IPS-20b (cell line): ENCODE data around the gene THPO.
A peak's percentile ranks its signal among the peaks of the same experiment; 100 is the strongest.
"Not testable (repeated sequence)": the region's sequence is repeated elsewhere in the genome, so short reads cannot be mapped to it uniquely, and the experiment has no call there.

Source experiments
- H3K27ac ChIP-seq: one replicate; pipeline ENCODE4 v1.5.1; 2013; ENCODE audit warnings: low read length
- H3K27me3 ChIP-seq: 2 replicates; pipeline ENCODE4 v1.6.1; 2013; ENCODE audit warnings: mild to moderate bottlenecking, low read length, inconsistent platforms; ENCODE audit not compliant: insufficient read depth
- H3K36me3 ChIP-seq: 2 replicates; pipeline ENCODE4 v1.6.1; 2013; ENCODE audit warnings: low read depth, mild to moderate bottlenecking, inconsistent platforms, low read length, moderate library complexity; ENCODE audit not compliant: insufficient read depth
- H3K4me1 ChIP-seq: 2 replicates; pipeline ENCODE4 v1.6.1; 2013; ENCODE audit warnings: mild to moderate bottlenecking, control low read depth, inconsistent platforms, low read length, moderate library complexity; ENCODE audit not compliant: insufficient read depth
- H3K4me3 ChIP-seq: 2 replicates; pipeline ENCODE4 v1.5.1; 2013; ENCODE audit warnings: mild to moderate bottlenecking, low read length, inconsistent platforms
- H3K9ac ChIP-seq: 2 replicates; pipeline ENCODE4 v1.6.1; 2013; ENCODE audit warnings: low read depth, mild to moderate bottlenecking, inconsistent platforms, low read length, moderate library complexity
- H3K9me3 ChIP-seq: 2 replicates; pipeline ENCODE4 v1.6.1; 2013; ENCODE audit warnings: mild to moderate bottlenecking, low read depth, low read length, inconsistent platforms; ENCODE audit not compliant: insufficient read depth

Gene THPO

DNA sequence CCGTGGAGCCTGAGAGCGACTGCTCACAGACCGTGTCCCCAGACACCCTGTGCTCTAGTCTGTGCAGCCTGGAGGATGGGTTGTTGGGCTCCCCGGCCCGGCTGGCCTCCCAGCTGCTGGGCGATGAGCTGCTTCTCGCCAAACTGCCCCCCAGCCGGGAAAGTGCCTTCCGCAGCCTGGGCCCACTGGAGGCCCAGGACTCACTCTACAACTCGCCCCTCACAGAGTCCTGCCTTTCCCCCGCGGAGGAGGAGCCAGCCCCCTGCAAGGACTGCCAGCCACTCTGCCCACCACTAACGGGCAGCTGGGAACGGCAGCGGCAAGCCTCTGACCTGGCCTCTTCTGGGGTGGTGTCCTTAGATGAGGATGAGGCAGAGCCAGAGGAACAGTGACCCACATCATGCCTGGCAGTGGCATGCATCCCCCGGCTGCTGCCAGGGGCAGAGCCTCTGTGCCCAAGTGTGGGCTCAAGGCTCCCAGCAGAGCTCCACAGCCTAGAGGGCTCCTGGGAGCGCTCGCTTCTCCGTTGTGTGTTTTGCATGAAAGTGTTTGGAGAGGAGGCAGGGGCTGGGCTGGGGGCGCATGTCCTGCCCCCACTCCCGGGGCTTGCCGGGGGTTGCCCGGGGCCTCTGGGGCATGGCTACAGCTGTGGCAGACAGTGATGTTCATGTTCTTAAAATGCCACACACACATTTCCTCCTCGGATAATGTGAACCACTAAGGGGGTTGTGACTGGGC is 33.3 kb downstream of the THPO start:
- Histone ChIP-seq H3K4me3 (no peak overlapping the region), H3K9me3 (no peaks in the 10 kb centered on the region), H3K9ac (no peak overlapping the region), H3K36me3 (peaks cover 24% of the 10 kb centered on the region), H3K4me1 (peaks cover 4% of the 10 kb centered on the region), H3K27ac (no peak overlapping the region), H3K27me3 (no peaks in the 10 kb centered on the region)

DNA sequence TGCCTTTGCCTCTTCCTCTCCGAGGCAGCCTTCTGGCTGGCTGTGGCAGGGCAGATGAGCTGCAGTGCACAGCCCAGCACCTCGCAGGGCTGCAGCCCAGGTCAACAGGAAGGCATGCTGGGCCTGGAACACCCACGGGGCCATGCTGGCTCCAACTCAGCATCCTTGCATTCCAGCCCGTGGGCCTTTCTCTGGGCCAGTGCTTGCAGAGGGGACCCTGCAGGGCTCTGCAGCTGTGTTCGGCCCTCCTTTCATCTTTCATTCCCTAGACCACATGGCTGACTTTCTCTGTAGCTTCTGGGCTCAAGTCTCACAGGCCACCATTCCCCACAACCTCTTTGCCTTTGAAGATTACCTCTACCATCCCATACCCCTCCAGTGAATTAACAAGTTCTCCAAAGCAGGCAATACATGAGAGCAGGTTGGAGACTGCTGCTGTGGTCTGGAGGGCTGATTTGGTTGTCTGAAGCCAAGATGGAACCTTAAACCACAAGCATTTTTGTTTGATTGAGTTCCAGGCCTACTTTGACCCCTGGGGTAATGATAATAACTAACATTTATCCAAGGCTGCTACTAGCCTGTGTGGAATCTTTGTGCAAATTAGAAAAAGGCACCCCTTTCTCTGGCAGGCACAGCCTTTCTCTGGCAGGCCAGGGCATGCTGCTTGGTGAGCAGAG is 34.7 kb downstream of the THPO start:
- Histone ChIP-seq H3K9me3 (no peaks in the 10 kb centered on the region), H3K4me3 (no peak overlapping the region), H3K27me3 (no peaks in the 10 kb centered on the region), H3K4me1 (peaks cover 9% of the 10 kb centered on the region), H3K9ac (no peak overlapping the region), H3K36me3 (peaks cover 24% of the 10 kb centered on the region), H3K27ac (no peak overlapping the region)

GRCh38 chr3:184341925-184342324 is 36.1 kb downstream of the THPO start:
- Histone ChIP-seq H3K27ac (no peak overlapping the region), H3K4me3 (no peak overlapping the region), H3K4me1 (peaks cover 15% of the 10 kb centered on the region), H3K9me3 (no peaks in the 10 kb centered on the region), H3K36me3 (peaks cover 21% of the 10 kb centered on the region), H3K27me3 (no peaks in the 10 kb centered on the region), H3K9ac (no peak overlapping the region)

DNA sequence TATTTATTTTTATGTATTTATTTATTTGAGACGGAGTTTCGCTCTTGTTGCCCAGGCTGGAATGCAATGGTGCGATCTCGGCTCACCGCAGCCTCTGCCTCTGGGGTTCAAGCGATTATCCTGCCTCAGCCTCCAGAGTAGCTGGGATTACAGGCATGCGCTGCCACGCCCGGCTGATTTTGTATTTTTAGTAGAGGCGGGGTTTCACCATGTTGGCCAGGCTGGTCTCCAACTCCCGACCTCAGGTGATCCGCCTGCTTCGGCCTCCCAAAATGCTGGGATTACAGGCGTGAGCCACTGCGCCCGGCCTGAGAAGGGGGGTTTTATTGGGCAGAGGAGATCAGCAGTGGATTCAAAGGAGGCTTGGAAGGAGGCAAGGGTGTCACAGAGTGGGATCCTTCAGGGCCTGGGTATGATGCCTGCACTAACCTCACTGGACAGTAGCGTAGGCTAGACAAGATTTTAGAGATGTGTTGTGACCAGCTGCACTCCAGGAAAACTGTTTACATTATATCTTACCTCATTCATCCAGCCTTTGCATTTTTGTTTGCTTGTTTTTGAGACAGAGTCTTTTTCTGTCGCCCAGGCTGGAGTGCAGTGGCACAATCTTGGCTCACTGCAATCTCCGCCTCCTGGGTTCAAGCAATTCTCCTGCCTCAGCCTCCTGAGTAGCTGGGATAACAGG is 38.4 kb downstream of the THPO start:
- not testable (repeated sequence) for H3K27ac ChIP-seq, H3K9ac ChIP-seq, H3K9me3 ChIP-seq, H3K27me3 ChIP-seq, H3K4me3 ChIP-seq
- Histone ChIP-seq H3K4me1 (peaks cover 15% of the 10 kb centered on the region), H3K36me3 (peaks cover 23% of the 10 kb centered on the region)

GRCh38 chr3:184339001-184339400 is 39.0 kb downstream of the THPO start:
- H3K4me1 ChIP-seq = peaks cover 15% of the 10 kb centered on the region
- H3K4me3 ChIP-seq = peak overlapping the region; percentile 60; the same call in 1 of the 2 replicates
- no peak overlapping the region for H3K27ac ChIP-seq
- no peaks in the 10 kb centered on the region for H3K9me3 ChIP-seq
- H3K9ac ChIP-seq = peak overlapping the region; percentile 64; the same call in 1 of the 2 replicates
- H3K36me3 ChIP-seq = peaks cover 29% of the 10 kb centered on the region
- no peaks in the 10 kb centered on the region for H3K27me3 ChIP-seq

- H3K9ac ChIP-seq = peak overlapping the region; percentile 64; the same call in 1 of the 2 replicates
- peaks cover 15% of the 10 kb centered on the region for H3K4me1 ChIP-seq
- H3K4me3 ChIP-seq = peak overlapping the region; percentile 60; the same call in 1 of the 2 replicates
- H3K36me3 ChIP-seq = peaks cover 32% of the 10 kb centered on the region
- no peaks in the 10 kb centered on the region for H3K27me3 ChIP-seq
- no peaks in the 10 kb centered on the region for H3K9me3 ChIP-seq
- H3K27ac ChIP-seq = no peak overlapping the region
Observed at GRCh38 chr3:184338511-184338945, 39.5 kb downstream of the THPO start.

- Histone ChIP-seq H3K4me3 (peak overlapping the region; percentile 60; the same call in 1 of the 2 replicates), H3K9me3 (no peaks in the 10 kb centered on the region), H3K27ac (no peak overlapping the region), H3K4me1 (peaks cover 15% of the 10 kb centered on the region), H3K9ac (peak overlapping the region; percentile 61; the same call in 1 of the 2 replicates), H3K36me3 (peaks cover 32% of the 10 kb centered on the region), H3K27me3 (no peaks in the 10 kb centered on the region)
Observed at GRCh38 chr3:184337981-184338380, 40.0 kb downstream of the THPO start.

DNA sequence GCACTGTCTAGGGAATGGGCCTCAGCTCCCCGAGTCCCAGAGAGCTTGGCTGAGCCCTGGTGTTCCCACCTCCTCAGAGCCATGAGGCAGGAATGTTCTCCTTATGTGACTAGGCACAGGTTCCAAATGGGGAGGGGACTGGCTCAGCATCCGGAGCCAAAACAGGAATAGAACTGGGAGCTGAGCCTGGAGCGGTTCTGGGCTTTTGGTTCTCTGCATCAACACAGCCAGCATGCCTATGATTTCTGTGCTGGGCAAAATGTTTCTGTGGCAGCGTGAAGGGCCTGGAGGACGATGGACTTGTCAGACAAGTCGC is 40.6 kb downstream of the THPO start, which contains the start of gene FAM131A:
TSS of gene FAM131A (plus strand) at position 202 of the 316 bp plus-strand sequence. CDS start at position 233, 31 bp downstream.
- Histone ChIP-seq H3K4me1 (peaks cover 15% of the 10 kb centered on the region), H3K4me3 (peak within 1 kb of the TSS; percentile 93), H3K9ac (peak within 1 kb of the TSS; percentile 86), H3K27me3 (no peaks in the 10 kb centered on the region), H3K36me3 (peaks cover 33% of the 10 kb centered on the region), H3K27ac (peak within 1 kb of the TSS; percentile 8), H3K9me3 (no peaks in the 10 kb centered on the region)

- H3K27me3 ChIP-seq = no peaks in the 10 kb centered on the region
- peaks cover 35% of the 10 kb centered on the region for H3K36me3 ChIP-seq
- H3K9ac ChIP-seq = peak overlapping the region; percentile 86
- no peaks in the 10 kb centered on the region for H3K9me3 ChIP-seq
- H3K4me1 ChIP-seq = peaks cover 15% of the 10 kb centered on the region
- peak overlapping the region; percentile 8 for H3K27ac ChIP-seq
- H3K4me3 ChIP-seq = peak overlapping the region; percentile 93
Observed at GRCh38 chr3:184336547-184337398, 41.2 kb downstream of the THPO start.

- H3K4me1 ChIP-seq = peaks cover 15% of the 10 kb centered on the region
- H3K36me3 ChIP-seq = peaks cover 43% of the 10 kb centered on the region
- no peaks in the 10 kb centered on the region for H3K9me3 ChIP-seq
- H3K9ac ChIP-seq = peak overlapping the region; percentile 86
- peak overlapping the region; percentile 93 for H3K4me3 ChIP-seq
- peak overlapping the region; percentile 64 for H3K27ac ChIP-seq
- no peaks in the 10 kb centered on the region for H3K27me3 ChIP-seq
Observed at GRCh38 chr3:184335661-184336546, 42.1 kb downstream of the THPO start.
